HG03103 (cell line): ENCODE data around the gene ZP1.

Experiments used
- ATAC-seq: cut with Tn5 transposase; IDR thresholded peaks from one replicate; pipeline ENCODE4 v1.9.1; 2021; ENCODE audit warnings: low read depth; ENCODE audit not compliant: unreplicated experiment

The ZP1 gene

DNA sequence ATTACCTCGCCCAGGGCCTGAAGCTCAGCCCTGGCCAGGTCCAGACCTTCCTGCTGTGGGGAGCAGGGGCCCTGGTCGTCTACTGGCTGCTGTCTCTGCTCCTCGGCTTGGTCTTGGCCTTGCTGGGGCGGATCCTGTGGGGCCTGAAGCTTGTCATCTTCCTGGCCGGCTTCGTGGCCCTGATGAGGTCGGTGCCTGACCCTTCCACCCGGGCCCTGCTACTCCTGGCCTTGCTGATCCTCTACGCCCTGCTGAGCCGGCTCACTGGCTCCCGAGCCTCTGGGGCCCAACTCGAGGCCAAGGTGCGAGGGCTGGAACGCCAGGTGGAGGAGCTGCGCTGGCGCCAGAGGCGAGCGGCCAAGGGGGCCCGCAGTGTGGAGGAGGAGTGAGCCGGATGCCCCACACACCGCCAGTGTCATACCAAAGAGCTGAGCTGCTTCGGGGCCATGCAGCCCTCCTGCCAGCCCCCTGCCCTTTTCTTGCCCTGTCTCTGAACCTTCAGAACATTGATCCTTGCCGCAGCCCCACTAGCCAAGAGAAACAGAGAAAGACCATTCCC is 54.5 kb downstream of the ZP1 start:
- no peak for ATAC-seq

DNA sequence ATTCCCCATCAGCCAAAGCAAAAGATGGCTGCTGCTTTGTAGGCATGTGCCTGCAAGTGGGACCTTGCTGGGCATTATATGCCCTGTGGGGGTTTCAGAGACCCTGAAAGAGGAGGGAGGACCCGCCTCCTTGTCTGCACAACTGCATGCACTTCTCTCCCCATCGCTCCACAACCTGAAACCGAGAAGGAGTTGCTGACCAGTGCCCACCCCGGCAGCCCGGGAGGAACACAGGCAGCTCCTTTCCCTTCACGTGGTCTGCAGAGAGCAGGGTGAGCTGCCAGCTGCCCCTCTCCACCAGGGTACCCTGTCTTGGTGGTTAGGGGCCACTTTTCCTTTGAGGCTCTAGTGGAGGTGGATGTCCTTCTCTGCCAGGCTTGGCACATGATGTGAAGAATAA is 55.6 kb downstream of the ZP1 start:
- ATAC-seq = no peak

DNA sequence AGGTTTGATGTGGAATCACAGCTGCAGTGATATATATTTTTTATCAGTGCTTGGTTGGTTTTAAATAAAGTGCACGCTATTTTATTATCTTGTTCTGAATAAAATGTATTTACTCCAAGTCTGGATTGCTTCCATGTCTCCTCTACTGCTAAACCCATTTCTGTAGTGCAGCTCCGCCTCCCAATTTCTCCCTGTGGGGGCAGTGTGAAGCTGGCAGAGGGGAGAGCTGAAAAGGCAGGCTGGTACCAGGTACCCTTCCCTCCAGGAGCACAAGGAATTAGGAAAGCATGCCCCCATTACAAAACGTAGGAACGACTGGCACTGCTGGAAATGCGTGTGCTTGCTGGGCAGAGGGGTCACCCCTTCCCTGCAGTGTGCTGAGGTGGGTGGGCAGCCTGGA is 56.0 kb downstream of the ZP1 start:
- ATAC-seq = no peak

DNA sequence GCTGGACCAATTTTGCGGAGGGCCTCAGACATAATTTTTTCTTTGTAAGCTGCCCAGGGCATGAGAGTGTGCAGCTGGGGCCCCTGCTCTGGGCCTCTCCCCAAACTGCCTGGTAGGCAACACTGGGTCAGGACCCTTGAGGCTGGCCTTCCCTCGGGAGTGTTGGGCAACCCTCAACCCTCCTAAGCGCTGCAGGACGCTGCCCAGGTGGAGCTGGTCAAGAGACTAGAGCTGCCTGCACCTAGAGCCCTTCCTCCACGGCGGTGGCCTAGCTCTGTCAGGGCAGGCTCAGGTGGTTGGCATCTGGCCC is 56.4 kb downstream of the ZP1 start:
- no peak for ATAC-seq

DNA sequence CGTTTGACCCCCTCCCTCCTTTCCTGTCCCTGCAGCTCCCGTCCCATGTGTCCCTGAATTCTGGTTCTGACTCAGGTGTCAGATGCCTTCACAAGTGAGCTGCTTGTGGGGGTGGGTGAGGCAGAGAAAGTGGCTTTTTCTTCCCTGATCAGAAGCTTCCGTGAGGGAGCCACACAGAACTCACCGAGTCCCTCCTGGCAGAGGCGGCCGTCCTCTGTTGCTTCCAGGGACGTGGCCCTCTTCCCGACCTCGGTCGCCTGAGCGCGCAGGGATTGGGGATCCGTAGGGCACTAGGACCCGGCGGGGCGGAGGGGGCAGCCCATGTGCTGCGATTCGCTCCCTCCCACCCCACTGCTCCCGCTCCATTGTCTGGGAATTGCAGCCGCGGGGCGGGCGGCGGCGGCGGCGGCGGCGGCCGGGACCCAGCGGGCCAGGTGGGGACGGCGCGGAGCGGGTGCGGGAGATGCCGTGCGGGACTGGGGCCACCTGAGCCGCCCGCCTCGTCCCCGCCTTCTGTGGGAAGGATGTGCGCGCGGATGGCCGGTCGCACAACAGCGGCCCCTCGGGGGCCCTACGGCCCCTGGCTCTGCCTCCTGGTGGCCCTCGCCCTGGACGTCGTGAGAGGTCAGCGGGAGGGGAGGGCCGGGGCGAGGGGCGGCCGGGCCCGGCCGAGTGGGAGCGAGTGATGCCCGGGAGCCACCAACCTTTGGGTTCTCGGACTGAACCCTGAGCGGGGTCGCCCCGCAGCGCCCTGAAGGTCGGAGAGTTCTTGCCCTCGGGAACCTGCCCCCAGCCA is 57.0 kb downstream of the ZP1 start, which contains the start of gene TMEM132A:
TSS of gene TMEM132A (plus strand) at position 351 of the 796 bp plus-strand sequence. CDS start at position 525, 174 bp downstream.
- no peak for ATAC-seq
